ENCODE measurements around the gene MCU. TPM values are rescaled to one million over a fixed set of nuclear protein-coding genes. Genes with fewer than 3 reads are reported as not detected.
"Not testable (repeated sequence)": the region's sequence is repeated elsewhere in the genome, so short reads cannot be mapped to it uniquely, and the experiment has no call there.

Gene MCU
- total RNA-seq, 1 donor from 2014 or later, result 39.0 TPM

DNA sequence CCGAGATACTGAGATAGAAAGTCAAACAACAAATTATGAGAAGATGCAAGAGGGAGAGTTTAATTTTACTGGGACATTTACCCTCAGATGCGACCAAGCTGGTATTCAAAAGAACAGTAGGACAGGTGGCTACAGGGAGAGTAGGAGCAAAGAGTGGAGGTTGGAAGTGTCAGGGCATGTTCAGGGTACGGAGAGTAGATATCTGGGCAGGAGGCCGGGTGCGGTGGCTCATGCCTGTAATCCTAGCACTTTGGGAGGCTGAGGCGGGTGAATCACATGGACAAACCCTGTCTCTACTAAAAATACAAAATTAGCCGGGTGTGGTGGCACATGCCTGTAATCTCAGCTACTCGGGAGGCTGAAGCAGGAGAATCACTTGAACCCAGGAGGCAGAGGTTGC lies 5.5 kb upstream of the MCU start:
- not testable (repeated sequence) for DNase-seq (ENCODE audit: low read depth in 2 of 2)

DNA sequence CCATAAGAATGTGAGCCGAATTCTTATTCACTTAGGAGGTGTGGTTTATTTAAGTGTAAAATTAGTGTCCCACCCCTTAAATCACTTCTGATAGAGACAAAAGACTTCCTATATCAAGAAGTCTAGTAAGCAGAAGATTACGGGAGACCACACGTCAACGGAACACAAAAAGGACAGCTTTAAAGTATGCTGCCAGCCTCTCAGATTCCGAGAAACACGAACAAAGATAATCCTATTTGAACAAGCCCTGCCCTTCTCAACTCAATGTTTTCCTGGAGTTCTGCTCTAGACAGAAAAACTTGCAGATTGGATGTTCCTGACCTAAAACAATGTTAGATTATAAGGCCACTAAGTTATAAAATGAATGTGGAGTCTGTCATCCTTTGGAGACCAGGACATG lies 4.9 kb upstream of the MCU start:
- DNase-seq (ENCODE audit: low read depth in 2 of 2), result no peak

DNA sequence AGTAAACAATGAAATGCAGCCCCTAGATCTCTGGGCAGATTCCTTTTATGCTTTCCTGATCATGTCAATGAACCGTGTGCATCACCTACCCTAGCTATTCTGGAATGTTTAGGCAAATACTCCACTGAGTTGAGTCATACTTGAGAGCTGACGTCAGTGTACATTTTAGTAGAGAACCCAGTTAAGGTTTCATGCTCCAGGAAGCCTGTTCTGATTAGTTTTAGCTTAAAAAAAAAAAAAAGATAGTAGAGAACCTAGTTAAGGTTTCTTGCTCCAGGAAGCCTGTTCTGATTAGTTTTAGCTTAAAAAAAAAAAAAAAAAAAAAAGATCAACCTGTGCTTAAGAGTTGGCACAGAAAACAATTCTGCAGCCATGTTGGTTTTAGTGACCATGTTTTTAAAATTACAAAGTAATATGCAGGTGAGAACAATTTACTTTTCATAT lies 3.7 kb upstream of the MCU start:
- peak; percentile 50 to 78 for DNase-seq (ENCODE audit: low read depth in 2 of 2)

DNA sequence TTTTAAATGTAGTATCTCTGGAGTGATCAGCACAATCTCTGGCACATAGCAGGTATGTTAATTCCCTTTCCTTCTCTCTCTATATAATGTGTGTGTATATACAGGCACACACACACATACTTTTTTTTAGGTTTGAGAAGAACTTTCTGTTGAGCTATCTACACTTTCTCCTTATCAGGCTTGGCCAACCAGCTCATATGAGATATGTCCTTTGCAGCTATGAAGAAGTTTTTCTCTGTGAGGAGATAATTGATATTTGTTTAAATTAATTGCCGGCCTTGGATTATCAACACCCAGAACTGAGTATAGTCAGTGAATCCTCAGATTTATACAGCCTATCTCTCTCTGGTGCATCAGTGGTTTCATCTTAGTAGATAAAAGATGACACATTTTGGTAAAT lies 2.3 kb upstream of the MCU start:
- no peak for DNase-seq (ENCODE audit: low read depth in 2 of 2)

DNA sequence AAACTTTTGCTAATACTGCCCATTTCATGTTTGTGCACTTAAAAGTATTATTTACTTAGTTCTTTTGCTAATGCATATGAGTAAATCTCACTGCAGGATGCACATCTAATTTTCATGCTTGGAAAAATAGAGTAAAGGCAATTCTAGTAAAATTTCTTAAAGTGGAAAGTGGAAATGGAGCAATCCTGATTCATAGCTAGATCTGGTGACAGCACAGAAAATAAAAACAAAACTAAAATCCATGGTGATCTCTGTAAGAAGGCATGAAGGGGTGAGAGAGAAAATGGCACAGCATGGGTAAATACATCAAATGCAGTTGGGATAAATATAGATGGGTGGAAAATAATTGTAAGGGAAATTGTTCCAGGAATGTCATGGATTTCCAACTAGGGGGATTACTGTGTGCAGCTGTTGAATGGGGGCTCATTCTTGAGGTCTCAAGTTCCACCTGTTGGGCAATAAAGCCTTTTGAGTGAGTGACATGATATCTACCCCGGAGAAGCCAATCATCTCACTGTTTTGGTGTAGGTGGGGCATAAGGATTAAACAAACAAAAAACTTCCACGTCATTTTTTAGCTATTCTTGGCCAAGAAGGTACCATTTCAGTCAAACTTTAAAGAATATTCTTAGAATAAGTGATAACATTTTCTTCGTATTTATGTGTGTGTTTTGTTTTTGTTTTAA lies 1.7 kb upstream of the MCU start:
- DNase-seq (ENCODE audit: low read depth in 2 of 2), result no peak

DNA sequence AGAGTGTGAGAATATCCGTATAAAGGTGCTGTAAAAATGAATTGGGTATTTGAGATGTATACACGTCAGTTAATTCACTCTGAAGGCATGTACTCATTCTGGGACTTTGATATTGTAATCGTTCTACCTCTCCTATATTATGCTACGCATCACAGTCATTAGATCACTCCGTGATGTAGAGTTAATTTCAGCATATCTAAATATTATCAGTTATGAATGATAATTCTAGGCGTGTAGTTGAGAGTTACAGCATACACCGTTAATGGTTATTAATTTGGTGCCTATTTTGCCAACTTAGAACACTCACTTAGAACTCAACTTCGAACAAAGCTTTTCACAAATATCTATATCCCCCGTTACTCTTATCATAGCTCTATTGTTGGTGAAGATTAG lies 477 bp upstream of the MCU start:
- no peak for DNase-seq (ENCODE audit: low read depth in 2 of 2)

DNA sequence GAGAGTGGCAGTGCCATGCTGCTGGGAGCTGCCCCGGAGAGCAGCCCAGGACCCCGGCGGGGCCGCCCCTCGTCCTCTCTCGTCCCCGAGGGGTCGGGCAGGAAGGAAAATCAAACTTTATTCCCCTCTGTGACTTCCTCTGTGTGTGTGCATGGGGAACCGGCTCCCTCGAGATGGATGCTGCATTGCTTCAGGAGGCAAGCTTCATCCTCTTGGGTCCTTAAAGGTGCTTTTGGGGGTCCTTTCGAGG lies 726 bp downstream of the MCU start:
- no peak for DNase-seq (ENCODE audit: low read depth in 2 of 2)

DNA sequence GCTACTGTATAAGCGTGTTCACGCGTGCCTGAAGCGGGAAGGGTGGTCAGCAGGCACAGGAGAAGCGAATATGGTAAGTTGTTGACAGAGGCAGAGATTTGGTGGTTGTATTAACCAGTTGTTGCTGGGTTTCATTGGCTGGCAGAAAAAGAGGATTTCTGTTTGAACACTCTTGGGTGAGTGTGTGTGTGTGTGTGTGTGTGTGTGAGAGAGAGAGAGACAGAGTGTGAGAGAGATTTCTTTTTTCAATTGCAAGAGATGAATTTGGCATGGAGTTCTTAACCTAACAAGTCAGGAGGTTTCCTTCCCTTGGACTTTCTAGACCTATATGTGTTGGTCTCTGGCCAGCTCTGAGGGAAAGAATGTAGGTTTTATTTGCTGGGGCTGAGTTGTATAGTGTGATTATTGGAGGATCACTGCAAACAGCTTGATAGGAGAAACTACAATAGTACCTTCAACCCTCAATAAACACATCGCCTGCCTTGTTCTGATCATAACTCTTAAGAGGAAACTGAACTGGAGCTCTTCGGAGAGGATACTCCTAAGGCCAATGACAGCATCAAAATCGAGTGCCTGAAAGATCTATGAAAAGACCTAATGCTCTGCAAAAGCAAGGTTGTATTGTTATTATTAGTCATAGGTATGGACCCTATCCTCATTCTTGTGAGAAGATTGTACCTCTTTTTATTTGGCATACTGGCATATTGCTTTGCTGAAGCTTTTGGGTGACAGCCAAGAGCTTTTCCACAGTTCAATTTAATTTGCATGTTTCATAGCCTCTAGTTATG lies 1.2 kb downstream of the MCU start:
- DNase-seq (ENCODE audit: low read depth in 2 of 2), result peak in 1 of 2 donors; percentile 47

DNA sequence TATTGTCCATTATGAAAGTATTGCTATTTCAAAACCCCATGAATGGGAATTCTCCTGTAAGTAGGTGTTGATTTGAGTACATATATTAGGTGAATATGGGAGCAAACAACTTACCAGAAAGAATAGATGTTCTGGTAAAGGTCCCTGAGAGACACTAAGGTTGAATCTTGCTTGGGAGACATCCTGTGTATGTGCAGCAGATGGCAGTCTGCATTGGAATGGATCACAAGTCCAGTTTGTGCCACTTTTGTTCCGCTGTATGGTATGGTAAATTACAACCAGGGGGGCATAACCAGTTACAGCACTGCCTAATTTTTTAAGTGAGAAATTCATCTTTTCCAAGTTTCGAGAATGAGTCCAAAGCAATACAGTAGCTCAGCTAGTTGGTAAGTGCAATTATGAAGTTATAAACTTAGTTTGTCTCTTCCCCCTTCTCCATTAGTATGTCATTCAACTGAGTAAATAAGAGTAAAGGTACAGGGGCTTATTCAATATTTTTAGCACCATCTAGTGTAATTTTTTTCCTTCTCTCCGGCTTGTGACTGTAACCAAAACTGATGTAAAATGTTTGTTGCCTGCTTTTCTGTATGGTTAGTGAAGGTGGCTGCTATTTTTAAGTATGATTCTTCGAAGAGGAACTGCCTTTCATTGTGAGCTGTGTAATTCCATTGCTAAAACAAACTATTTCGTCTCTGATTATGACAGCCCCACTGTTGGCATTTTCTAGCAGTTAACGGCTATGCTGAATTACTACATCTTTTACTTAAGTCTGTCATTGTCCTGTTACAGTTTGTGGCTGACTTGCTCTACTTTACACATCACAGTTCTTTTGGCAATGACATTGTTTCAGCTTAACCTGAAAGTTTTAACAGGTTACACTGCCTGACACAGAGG lies 2.8 kb downstream of the MCU start:
- DNase-seq (ENCODE audit: low read depth in 2 of 2), result peak in 1 of 2 donors; percentile 72

DNA sequence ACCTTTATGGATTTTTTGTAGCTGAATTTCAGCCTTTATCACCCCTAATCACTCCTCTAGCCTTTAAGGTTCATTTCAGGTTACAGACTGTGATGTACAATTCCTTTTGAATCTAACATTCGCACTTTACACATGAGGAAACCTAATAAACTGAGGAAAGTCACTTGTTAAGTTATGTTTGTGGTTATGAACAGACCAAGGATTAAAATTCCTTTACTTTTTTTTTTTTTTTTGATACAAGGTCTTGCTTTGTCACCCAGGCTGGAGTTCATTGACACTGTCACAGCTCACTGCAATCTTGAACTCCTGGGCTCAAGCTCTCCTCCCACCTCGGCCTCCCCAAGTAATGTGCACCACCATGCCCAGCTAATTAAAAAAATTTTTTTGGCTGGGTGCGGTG lies 3.6 kb downstream of the MCU start:
- DNase-seq (ENCODE audit: low read depth in 2 of 2), result no peak

DNA sequence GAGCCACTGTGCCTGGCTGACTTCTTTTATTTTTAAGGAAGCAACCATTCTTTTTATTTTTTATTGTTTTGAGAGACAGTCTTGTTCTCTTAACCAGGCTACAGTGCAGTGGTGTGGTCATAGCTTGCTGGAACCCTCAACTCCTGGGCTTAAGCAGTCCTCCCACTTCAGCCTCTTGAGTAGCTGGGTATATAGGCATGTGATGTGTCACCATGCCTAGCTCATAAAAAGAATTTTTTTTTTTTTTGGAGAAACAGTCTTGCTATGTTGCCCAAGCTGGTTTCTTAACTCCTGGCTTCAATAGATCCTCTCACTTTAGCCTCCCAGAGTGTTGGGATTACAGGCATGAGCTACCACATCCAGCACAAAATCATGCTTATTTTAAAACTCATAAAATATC lies 5.8 kb downstream of the MCU start:
- no peak for DNase-seq (ENCODE audit: low read depth in 2 of 2)

DNA sequence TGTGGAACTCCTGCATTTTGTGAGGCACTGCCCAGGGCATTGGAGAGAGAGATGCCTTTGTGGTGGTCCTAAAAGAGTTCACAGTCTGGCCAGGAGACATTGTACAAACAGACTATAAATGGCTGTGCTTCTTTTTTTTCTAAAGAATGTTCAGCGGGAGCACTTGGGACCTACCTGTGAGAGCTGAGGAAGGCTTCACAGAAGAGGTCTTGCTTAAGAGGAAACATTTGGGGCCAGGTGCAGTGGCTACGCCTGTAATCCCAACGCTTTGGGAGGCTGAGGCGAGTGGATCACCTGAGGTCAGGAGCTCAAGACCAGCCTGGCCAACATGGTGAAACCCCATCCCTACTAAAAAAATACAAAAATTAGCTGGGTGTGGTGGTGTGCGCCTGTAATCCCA lies 10.5 kb downstream of the MCU start:
- not testable (repeated sequence) for DNase-seq (ENCODE audit: low read depth in 2 of 2)

DNA sequence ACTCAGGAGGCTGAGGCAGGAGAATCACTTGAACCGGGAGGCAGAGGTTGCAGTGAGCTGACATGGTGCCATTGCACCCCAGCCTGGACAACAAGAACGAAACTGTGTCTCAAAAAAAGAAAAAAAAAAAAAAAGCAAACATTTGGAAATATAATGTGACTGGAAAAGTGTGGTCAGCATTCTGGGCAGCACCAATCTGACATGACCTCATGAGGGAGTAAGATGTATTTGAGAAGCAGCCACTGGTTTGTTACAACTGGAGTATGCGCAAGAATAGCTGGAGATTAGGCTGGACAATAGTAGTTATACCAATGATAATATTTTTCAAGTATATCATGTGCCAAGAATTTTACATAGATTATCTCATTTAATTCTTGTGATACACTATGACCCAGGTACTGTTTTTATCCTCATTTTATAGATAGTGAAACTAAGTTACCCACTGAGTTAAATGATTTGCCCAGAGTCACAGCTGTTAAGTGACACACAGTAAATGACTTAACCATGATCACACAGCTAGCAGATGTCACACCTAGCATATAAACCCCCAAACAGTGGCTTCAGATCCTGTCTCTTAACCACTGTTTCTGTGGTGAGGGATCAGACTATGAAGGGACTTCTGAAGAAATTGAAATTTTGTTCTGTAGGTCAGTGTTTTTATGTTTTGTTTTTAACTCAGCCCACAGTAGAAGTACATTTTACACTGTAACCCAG lies 11.1 kb downstream of the MCU start:
- DNase-seq (ENCODE audit: low read depth in 2 of 2), result peak in 1 of 2 donors; percentile 29

DNA sequence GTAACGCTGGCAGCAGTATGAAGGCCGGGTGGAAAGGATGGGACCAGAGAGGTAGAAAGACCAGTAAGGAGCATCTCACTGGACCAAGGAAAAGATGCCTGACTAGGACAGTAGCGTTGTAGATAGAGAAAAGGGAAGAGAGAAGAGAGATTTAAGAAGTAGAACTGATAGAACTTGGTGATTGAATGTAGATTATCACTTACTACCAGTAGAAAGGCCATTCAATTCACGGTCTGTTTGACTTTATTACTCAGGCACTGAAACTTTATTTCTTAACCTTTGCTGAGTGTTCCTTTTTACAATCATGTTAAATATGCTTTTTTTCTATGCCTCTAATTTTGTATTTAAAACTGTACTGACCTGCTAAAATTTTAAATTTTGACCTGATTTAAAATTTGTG lies 12.2 kb downstream of the MCU start:
- no peak for DNase-seq (ENCODE audit: low read depth in 2 of 2)

DNA sequence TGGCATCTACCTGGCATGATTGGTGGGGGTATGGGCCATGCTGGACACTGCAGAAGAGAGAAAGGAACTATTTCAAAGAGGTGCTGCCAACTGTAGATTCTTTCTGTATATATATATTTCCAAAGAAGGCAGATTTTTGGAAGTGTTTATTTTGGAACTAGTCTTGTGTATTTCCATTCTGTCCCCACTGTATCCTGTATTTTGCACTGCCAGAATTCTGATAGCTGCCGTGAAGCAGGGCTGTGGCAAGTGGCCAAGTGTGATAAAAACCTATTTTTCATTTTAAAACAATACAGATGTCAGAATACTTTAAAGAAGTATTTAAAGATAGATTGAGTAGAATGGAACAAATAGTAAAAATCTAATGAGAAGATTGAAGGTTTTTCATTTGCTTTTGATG lies 17.1 kb downstream of the MCU start:
- peak; percentile 87 to 92 for DNase-seq (ENCODE audit: low read depth in 2 of 2)

DNA sequence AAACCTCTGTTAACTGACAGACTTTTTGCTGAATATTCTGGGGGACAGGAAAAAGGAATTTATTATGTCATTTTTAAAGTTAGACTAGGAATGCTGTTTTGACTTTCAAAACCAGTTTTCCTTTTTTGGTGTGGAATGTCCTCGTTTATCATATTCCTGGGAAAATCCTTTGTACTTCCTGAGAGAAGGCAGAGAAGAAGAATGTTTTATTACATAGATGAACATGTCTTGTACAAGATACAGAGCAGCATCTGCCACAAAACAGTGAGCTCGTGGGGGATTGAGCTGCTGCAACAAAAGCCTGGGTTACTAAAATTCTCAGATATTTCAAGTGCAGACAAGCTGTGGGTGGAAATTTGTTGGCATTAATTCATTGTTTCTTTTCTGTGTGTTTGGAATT lies 20.2 kb downstream of the MCU start:
- DNase-seq (ENCODE audit: low read depth in 2 of 2), result peak in 1 of 2 donors; percentile 44

DNA sequence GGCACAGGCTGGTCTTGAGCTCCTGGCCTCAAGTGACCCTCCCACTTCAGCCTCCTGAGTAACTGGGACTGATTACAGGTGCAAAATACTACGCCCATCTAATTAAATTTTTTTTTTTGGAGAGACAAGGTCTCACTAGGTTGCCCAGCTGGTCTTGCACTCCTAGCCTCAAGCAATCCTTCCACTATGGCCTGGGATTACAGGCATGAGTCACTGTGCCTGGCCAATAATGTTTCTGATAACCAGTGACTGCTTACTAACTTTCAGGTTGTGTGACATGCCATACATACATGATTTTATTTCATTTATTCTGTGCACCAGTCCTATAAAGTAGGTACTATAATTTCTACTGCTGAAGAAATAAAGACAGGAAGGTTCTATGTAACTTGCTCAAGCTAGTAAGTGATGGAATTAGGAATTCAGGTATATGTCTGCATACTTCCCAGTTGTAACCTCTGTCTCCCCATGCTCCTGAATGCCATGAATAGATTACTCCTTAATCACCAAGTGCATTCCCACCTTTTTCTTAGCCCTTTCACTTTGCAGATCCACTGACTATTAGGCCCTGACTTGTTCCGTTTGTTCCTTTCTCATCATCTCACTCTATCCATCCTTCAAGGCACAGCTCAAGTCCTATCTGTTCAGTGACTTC lies 28.1 kb downstream of the MCU start:
- no peak for DNase-seq (ENCODE audit: low read depth in 2 of 2)

DNA sequence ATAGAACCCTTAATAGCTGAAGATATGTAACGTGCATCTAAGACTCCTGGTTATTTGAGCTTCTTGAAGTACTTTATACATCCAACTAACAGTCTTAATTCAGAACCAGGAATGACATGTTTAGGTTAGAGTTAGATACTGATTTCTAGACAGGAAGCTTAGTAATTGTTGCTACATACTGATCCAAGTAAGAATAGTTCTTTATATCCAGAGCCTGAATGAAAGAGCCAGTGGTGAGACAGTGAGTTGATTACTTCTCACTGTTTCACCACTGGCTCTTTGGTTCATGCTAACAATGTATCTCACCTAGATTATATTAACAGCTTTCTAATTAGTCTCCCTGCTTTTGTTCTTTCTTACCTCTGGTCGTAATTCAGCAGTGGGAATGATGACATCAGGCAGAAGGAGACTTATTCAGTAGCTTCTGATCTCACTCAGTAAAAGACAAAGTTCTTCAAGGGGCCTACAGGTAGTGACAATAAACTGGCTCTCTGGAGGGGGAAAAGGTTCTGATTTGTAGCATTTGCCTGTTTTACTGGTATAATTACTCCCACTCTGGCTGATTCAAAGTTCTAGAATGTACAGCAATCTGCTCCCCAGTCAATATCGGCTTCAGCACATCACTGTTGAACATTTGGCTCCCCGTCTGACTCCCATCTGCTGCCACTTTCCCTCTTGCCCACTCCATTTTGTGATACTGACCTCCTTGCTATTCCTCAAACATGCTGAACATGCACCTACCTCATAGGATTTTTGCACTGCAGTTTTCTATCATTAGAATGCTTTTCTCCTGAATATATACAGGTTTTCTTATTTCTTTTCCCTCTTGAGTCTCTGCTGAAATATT lies 29.1 kb downstream of the MCU start:
- DNase-seq (ENCODE audit: low read depth in 2 of 2), result peak in 1 of 2 donors; percentile 32

DNA sequence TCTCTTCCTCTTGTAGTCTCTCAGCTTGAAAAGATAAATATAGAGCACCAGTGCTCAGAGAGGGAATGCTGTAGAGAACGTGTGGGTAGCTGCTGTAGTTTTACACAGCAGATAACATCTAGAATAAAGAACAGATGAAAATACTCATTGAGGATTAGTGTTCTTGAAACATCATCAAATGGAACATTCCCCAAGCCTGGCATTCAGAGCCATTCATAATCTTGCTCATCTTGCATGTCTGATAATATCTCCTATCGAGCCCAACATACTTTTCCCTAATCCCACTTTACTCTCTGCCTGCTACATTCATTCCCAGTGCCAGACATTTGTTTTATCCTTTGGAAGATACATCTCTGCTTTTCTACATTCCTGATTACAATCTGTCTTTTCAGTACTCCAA lies 35.2 kb downstream of the MCU start:
- DNase-seq (ENCODE audit: low read depth in 2 of 2), result no peak

DNA sequence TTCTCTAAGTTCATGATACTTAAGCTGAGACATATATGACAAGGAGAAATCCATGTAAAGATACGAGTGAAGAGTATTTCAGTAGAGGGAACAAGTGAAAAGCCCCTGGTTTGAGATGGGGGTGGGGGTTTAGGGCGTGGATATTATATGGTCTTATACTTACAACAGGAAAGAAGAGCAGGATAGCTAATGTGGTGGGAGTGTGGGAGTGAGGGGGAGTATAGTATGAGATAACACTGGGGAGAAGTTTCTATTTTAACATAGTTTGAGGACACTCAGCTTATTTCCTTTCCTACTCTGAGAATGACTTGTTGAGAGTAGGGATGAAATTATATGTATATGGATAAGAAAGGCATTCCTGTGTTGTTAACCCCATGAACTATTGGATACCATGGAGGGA lies 36.5 kb downstream of the MCU start:
- DNase-seq (ENCODE audit: low read depth in 2 of 2), result no peak
